PFSK-1 (cell line): ENCODE data around the gene CEP85L.

ENCODE experiments used
- FOXP2 ChIP-seq: optimal IDR thresholded peaks from 2 replicates; pipeline ENCODE3; 2011; ENCODE audit warnings: borderline replicate concordance, control low read depth, inconsistent platforms; ENCODE audit not compliant: insufficient read depth; ENCODE audit errors: extremely low read length, extremely low read depth
- POLR2AphosphoS5 ChIP-seq: IDR thresholded peaks from 2 replicates; pipeline ENCODE4 v1.6.1; 2012; ENCODE audit warnings: low read depth, mild to moderate bottlenecking, control low read depth, low read length, moderate library complexity
- REST ChIP-seq, 2 experiments: IDR thresholded peaks; 2 replicates each; pipeline versions ENCODE4 v1.6.1 to v1.8.0; 2011 to 2012; ENCODE audit warnings: low read depth in 2 of 2, low read length in 2 of 2, control low read depth in 1 of 2, inconsistent platforms in 1 of 2, mild to moderate bottlenecking in 1 of 2, moderate library complexity in 1 of 2; ENCODE audit not compliant: insufficient read depth in 1 of 2
- SIN3A ChIP-seq: IDR thresholded peaks from 2 replicates; pipeline ENCODE4 v1.6.1; 2012; ENCODE audit warnings: mild to moderate bottlenecking, low read length, moderate library complexity, borderline replicate concordance; ENCODE audit not compliant: insufficient read depth
- TAF1 ChIP-seq: IDR thresholded peaks from 2 replicates; pipeline ENCODE4 v1.6.1; 2012; ENCODE audit warnings: low read length, control low read depth, borderline replicate concordance; ENCODE audit not compliant: insufficient read depth

The CEP85L gene

GRCh38 chr6:118693562-118693961, 42.2 kb upstream of the CEP85L start:
- TF ChIP-seq FOXP2, result no peak
- TF ChIP-seq SIN3A, result no peak
- no peak for TF ChIP-seq POLR2AphosphoS5
- TF ChIP-seq TAF1, result no peak
- no peak for TF ChIP-seq REST (IDR thresholded peaks at IDR 0.05; ENCODE audit: insufficient read depth in 1 of 2, low read depth in 2 of 2, low read length in 2 of 2)

- TF ChIP-seq SIN3A, result no peak
- no peak for TF ChIP-seq FOXP2
- no peak for TF ChIP-seq TAF1
- no peak for TF ChIP-seq POLR2AphosphoS5
Observed at GRCh38 chr6:118685823-118686449, 34.5 kb upstream of the CEP85L start.

- TF ChIP-seq POLR2AphosphoS5, result no peak
- no peak for TF ChIP-seq TAF1
- no peak for TF ChIP-seq FOXP2
- TF ChIP-seq REST (IDR thresholded peaks at IDR 0.05; ENCODE audit: insufficient read depth in 1 of 2, low read depth in 2 of 2, low read length in 2 of 2), result no peak
- TF ChIP-seq SIN3A, result no peak
Observed at GRCh38 chr6:118683881-118684872, 32.8 kb upstream of the CEP85L start.

GRCh38 chr6:118680452-118681095, 29.2 kb upstream of the CEP85L start:
- TF ChIP-seq TAF1 (no peak), REST (IDR thresholded peaks at IDR 0.05; ENCODE audit: insufficient read depth in 1 of 2, low read depth in 2 of 2, low read length in 2 of 2) (no peak), SIN3A (no peak), FOXP2 (no peak), POLR2AphosphoS5 (no peak)

- no peak for TF ChIP-seq TAF1
- TF ChIP-seq FOXP2, result no peak
- TF ChIP-seq REST (IDR thresholded peaks at IDR 0.05; ENCODE audit: insufficient read depth in 1 of 2, low read depth in 2 of 2, low read length in 2 of 2), result no peak
- TF ChIP-seq POLR2AphosphoS5, result no peak
- no peak for TF ChIP-seq SIN3A
Observed at GRCh38 chr6:118679327-118679901, 28.0 kb upstream of the CEP85L start.
